Right ventricle myocardium inferior (tissue), 1 donor: ENCODE data around the gene MAP1LC3A. TPM values are rescaled to one million over a fixed set of nuclear protein-coding genes. Genes with fewer than 3 reads are reported as not detected.
A peak's percentile ranks its signal among the peaks of the same experiment; 100 is the strongest.

Experiments used
- ATAC-seq: fragments of 200-7000 bp; cut with Tn5 transposase; one replicate; pipeline ENCODE4 v1.9.1; 2020; ENCODE audit warnings: mild to moderate bottlenecking, moderate library complexity
- DNase-seq: peaks from one replicate; pipeline ENCODE4 v3.0.0; 2021; ENCODE audit errors: missing footprints
- intact Hi-C: fragments of 100-400 bp; cut with DNase I; formaldehyde crosslinking; loops from one replicate; pipeline ENCODE4 v1.11.0; 2022
- total RNA-seq: library from RNA; stranded (reverse); fragmentation: NEBNext Ultra II Directional; extraction: Animal tissue kit (Norgen Biotek cat#: 25700); gene quantifications from one replicate; pipeline ENCODE4 v1.2.1, GENCODE V29; 2021
- donor health status: DM: no; HTN: yes; CAD: no; lungs with severe emphysema.

MAP1LC3A gene
- total RNA-seq, 1 donor from 2014 or later, result 112 TPM

DNA sequence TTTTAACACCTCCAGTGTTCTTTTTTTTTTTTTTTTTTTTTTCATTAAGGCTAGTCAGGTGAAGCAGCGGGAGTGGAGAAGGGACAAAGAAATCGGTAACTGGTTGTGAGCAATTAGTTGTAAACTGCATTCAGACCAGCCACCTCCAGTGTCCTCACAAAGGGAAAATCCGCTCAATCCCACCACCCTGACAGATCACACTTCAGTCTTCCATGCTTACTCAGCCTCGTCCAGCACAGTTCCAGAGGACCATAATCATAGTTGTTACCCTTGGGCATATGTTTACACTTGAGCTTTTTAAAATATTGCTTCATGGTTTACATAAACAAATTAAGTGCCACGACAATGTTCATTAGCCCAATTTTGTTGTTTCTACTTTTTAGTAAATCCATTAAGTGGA, 32.1 kb upstream of the MAP1LC3A start:
- DNase-seq, result no peak
- no peak for ATAC-seq
- intact Hi-C loops, result no loop called here

DNA sequence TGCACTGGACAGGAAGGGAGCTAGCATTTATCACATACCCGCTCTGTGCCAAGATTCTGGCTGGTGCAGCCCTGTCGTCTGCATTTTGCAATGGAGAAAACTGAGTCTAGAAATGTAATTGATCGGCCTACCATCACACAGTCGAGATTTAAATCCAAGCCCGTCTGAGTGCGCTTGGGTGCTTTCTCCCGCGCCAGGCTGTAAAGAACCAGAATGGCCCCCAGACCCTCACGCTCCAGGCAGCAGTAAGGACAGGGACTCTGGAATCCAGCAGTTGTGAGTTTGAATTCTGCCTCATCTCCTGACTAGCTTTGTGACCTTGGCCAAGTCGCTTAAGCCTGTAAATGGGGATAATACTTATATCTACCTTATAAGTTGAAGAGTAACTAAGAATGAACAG, 31.5 kb upstream of the MAP1LC3A start:
- ATAC-seq (no peak), DNase-seq (no peak)
- intact Hi-C loops, result no loop called here

DNA sequence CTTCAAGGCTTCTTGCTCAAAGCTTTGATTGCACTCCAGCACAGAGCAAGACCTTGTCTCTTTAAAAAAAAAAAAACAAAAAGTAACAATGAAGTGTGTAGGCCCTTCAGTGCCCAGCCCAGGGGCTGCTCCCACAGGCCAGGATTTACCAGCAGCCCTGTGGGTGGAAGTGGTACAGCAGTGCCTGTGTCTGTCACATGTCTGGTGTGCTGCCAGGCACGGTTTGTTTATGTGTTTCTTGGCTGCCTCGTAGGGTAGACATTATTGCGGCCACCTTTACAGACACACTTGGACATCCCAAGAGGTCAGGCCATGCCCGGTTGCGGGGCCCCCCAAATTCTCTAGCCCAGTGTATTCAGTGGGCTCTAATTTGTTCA, 29.6 kb upstream of the MAP1LC3A start:
- ATAC-seq (peak; percentile 63), DNase-seq (peak; percentile 83)
- intact Hi-C loops, result no loop called here

DNA sequence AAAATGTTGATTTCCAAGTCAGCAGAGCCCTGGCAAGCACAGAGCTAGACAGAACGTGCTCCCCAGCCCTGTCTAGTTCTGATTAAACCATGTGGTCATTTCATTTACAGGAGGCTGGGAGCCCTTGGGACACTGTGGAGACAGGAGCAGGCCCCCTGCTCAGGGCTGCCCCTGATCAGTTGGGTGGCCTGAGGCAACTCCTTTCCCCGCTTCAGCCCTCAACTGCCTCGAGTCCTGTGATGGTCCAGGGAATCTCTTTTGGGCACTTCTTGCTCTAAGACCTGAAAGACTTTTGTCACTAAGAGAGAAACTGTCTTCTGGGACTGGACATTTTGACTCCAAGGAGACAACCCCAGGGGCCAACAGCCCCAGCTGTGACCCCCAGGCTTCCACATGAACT, 28.8 kb upstream of the MAP1LC3A start:
- DNase-seq, result no peak
- intact Hi-C loops, result no loop called here

DNA sequence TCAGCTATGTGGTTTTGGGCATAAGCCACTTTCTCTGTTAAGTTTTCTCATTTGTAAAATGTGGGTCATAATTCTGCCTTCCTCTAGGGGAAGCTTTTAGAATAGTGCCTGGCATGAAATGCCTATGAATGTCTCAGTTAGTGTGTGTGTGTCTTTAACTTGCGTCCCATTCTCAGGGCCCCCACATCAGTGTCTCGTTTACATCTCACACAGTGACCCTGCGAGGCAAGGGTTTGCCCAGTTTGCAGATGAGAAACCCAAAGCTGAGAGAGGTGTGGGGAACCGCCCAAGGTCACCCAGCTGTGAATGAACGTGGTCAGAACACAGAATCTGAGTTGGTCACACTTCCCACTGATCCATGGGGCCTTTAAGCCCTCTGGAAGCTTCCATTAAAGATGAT, 28.2 kb upstream of the MAP1LC3A start:
- ATAC-seq (no peak), DNase-seq (no peak)
- intact Hi-C loops, result no loop called here

More for the DNA sequence above, 28.8 kb upstream of the MAP1LC3A start:
- ATAC-seq, result no peak

DNA sequence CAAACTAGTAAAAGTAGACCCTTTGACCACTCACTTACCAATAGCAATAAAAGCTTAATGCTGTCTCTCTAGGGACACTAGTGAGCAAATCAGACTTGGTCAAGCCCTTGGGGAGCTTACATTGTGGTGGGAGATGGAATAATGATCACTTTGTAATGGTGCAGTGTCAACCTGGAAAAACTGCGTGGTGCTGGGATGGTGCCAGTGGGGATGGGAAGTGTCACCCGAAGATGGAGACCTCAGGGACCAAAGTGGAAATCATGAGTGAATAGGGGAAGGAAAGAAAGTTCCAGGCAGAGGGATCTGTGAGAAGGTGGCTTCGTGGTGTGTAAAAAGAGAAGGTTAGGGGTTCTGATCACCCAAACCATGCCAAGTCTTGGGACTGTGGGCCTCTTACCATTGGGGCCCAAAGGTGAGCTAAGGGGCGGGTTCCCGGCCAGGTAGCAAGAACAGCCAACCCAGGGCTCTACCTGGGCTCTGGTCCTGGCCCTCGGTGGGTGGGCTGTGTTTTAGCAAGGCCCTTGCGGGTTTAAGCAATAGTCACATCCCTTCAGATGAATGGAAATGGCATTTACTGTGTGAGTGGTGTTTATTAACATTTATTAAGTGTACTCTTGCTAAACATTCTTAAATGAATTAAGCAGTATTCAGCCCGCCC, 26.8 kb upstream of the MAP1LC3A start:
- DNase-seq (no peak), ATAC-seq (no peak)
- intact Hi-C loops, result no loop called here

DNA sequence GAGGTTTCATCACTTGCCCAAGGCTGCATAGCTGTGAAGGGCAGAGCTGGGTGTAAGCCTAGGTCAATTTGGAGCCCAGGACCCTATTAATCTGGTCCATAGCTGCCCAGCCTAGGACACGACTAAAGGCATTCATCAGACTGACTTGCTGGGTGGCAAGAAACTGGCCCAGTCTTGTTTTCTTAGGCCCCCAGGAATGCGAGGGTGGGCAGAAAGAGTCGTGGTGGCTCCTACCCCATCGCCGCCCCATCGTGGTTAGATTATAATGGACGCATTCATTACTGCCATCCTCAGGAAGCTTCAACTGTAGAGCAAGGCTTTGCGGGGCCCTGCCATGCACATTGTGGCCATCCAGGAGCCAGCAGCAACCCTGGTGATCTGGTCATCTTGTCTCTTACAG, 26.2 kb upstream of the MAP1LC3A start:
- intact Hi-C loops, result no loop called here
- ATAC-seq (no peak), DNase-seq (no peak)

DNA sequence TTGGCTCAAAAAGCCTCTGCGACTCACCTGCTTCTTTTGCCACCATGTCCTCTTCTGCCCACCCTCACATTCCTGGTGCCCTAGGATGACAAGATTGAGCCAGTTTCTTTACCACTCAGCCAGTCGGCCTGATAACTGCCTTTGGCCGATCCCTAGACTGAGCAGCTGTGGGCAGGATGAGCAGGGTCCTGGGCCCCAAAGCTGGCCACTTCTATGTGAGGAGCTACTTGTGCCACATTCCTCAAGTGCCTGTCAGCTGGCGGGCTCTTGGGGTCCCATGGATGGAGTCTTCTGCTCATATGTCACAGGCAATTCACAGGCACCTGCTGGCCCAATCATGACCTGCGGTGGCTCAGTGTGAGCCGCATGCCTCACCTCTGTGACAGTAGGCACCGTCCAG, 25.8 kb upstream of the MAP1LC3A start:
- ATAC-seq, result no peak
- intact Hi-C loops, result no loop called here

DNA sequence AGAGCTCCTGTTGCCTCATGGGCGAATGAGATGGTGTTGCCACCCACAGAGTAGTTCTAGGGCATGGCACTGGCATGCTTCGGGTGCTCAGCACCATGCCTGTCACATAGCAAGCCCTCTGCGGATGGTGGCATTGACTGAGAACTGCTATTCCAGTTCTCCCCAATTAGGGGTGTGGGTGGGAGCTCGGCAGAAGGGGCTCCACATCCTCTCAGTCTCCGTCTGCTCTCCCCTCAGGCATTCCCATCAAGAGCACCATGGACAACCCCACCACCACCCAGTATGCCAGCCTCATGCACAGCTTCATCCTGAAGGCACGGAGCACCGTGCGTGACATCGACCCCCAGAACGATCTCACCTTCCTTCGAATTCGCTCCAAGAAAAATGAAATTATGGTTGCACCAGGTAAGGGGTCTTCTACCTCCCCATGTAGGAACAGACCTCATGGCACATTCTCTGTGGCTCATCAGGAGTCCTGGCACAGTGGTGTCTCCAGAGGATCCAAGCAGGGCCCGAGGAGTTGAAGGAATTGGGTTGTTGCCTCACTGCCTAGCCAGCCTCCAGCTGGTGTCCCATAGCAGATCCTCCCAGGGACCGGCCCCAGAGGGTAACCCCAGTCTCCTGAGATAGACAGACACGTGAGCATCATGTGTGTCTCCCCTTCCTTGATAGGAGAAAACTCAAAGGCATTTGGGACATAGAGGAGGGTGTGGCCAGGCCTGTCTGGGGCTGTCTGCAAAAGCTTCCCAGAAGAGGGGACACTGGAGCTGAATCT, 23.9 kb upstream of the MAP1LC3A start:
- ATAC-seq (no peak), DNase-seq (no peak)
- intact Hi-C loops, result loop anchor here (5.0 kb wide), 1 partner anchor 173 kb away; no protein-coding TSS in a partner anchor

More for the DNA sequence above, 25.8 kb upstream of the MAP1LC3A start:
- no peak for DNase-seq

DNA sequence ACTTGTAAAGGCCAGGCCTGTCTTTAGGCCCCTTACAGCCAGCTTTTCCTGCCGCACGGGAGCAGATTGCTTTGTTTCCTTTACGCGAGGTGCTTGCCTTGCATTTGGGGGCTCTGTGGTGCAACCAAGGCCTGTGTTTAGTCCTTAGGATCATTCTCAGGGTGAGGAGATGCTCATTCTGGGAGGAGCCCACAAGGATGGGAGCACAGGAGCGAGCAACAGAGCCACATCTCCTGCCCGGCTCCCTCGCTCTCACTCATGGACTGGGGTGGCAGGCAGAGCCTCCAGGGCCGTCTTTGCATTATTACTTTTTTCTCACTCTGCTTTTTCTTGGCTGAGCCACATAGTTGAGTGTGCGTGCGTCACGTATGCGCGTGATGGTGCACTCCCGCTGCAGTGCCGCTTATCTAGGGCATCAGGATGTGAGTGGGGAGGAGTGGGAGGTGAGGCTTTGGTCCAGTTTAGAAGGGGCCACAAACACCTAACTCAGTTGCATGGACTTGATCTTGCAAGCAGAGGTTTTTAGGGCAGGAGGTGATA, 23.1 kb upstream of the MAP1LC3A start:
- ATAC-seq (no peak), DNase-seq (no peak)
- intact Hi-C loops, result loop anchor here (5.0 kb wide), 1 partner anchor 172 kb away; no protein-coding TSS in a partner anchor

DNA sequence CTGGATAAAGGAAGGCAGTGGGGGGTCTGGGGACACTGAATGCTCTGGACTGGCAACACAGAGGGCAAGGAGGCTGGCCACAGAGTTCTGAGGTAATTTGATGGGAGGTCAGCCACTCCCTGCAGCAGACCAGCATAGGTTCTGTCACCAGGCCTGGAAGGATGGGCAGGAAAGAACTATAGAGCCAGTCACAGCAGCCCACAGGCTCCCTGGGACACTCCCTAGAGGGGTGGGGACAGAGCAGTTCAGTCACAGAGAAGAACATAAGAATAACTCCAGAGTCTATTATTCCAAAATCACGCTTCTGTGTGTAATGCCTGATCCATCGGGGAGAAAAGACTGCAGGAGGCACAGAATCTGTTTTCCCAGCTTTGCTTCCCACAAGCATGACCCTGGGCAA, 22.7 kb upstream of the MAP1LC3A start:
- no peak for DNase-seq
- intact Hi-C loops, result loop anchor here (5.0 kb wide), 1 partner anchor 171 kb away; no protein-coding TSS in a partner anchor

DNA sequence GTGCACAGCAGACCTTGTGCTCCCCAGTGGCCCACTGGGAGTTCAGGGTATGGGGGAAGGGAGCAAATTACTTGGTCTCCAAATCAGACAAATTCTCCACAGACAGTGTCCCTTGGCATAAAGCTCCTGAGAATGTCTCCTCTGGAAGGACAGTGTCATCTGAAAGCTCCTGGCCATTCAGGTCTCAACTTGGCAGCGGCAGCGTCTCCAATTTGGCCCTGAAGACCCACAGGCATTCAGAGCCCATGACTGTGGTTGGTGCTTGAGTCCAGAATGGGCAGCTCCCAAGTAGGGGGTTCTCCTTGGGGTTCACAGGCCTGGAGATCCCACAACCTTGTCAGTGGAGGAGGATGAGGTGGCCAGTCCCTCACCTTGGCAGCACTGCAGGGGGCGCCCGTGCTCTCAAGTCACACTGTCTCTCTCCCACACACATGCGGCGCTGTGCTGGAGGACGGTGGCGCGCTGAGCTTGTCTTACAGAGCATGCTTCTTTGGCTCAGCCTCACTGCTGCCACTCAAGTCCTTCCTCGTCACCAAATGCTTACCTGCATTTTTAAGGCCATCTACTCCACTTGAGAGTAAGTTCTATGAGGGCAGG, 21.6 kb upstream of the MAP1LC3A start:
- intact Hi-C loops, result loop anchor here (5.0 kb wide), 1 partner anchor 170 kb away; no protein-coding TSS in a partner anchor
- ATAC-seq, result peak; percentile 68
- DNase-seq, result no peak

More for the DNA sequence above, 22.7 kb upstream of the MAP1LC3A start:
- ATAC-seq, result no peak

DNA sequence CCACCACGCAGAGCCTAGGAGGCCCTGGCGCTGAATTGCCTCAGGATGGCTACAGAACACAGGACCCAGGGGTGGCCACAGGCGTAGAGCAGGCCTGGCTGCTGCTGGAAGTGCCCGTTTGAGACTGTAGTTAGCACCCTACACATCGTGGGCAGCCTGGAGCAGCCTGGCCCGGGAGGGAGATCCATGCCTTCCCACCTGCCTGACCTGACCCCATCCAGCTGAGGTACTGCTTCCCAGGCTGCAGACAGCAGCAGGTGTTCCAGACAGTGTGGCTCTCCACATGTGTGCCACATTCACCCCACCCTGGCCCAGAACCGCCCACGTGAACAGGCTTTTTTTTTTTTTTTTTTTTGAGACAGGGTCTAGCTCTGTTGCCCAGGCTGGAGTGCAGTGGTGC, 20.9 kb upstream of the MAP1LC3A start:
- intact Hi-C loops, result loop anchor here (5.0 kb wide), 1 partner anchor 170 kb away; no protein-coding TSS in a partner anchor
- DNase-seq (no peak), ATAC-seq (no peak)

DNA sequence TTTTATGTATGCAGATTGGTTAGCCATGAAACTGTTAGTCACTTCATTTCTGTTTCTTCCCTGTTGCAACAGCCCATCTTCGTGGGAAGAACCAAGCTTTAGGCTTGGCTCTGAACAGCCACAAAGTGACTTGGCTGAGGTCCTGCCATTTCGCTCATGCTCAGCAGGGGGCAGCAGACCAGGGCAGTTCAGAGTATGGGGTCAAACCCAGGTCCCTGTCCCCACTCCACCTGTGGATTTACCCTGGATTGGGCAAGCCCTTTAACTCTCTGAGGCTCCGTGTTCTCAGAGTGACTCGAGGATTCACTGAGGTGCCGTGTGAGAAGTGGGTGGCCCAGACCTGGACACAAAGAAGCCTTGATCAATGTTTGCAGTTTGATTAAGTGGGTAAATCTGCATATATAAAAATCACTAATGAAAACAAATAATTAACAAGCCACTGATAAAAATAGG, 19.8 kb upstream of the MAP1LC3A start:
- ATAC-seq, result peak; percentile 58
- no peak for DNase-seq
- intact Hi-C loops, result loop anchor here (5.0 kb wide), 1 partner anchor 169 kb away; no protein-coding TSS in a partner anchor

DNA sequence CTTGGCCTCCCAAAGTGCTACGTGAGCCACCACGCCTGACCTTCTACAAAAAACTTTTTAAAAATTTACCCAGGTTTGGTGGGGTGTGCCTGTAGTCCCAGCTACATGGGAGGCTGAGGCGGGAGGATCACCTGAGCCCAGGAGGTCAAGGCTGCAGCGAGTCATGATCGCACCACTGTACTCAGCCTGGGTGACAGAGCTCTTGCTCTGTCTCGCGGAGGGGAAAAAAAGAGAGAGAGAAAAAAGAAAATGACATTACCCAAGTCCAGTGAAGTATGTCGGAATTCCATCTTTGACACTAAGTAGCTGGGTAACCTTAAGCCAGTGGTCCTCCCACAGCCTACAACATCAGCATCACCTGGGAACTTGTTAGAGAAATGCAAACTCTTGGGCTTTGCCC, 18.8 kb upstream of the MAP1LC3A start:
- intact Hi-C loops, result loop anchor here (5.0 kb wide), 1 partner anchor 168 kb away; no protein-coding TSS in a partner anchor
- no peak for DNase-seq
- no peak for ATAC-seq

DNA sequence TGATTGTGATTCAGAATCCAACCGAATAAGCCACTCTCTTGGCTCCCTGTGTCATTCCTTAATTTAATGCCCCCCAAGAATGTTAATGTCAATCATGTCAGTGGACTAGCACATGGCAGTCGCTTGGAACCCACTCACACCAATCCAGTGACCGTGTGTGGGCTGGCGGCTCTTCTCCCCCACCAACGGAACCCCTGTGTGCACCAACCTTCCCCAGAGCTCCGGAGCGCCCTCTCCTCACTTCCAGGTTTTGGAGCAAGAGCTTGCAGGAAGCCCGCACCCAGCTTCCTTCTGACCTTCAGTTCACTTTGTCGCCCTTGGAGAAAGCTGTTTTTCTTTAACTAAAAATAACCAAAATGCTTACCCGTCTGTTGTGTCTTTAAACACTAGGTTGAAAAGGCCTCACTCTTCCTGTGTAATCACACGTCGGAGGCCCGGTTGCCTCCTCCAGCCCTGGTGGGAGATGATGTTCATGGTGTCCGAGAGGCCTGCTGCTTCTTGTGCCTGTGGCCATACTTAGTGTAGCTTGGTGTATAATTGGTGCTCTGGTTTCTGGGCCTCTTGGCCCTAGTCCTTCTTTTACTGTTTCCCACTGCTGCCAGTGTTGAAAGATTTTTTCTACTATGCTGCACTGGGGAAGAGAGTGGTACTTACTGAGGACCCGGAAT, 17.8 kb upstream of the MAP1LC3A start:
- ATAC-seq (no peak), DNase-seq (no peak)
- intact Hi-C loops, result no loop called here

DNA sequence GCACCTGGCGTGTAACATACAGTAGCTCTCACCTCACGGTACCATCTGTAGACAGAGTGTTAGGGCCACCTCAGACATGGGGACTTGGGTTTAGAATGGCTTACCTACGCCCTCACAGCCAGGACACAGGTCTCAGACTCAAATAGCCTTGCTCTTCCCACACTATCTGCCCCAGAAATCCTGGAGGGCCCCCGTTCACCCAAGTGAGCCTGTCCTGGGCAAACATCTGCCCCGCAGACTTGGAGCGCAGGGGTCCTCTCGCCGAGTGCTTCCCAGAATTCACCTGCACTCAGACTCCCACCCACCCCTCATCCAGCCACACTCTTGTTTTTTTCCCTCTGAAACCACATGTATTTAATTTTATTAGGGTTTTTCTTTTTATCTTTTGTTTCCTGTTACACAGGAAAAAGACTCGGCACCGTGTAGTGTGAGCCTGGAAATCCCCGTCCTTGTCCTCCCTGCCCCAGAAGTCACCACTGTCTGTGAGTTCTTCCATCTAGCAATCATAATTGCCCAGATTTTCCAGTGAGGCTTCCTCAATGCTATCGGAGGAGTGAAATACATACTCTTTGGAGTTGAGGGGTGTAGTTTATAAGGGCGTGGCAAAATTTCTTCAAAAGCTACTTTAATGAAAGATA, 17.1 kb upstream of the MAP1LC3A start:
- ATAC-seq (no peak), DNase-seq (no peak)
- intact Hi-C loops, result no loop called here

DNA sequence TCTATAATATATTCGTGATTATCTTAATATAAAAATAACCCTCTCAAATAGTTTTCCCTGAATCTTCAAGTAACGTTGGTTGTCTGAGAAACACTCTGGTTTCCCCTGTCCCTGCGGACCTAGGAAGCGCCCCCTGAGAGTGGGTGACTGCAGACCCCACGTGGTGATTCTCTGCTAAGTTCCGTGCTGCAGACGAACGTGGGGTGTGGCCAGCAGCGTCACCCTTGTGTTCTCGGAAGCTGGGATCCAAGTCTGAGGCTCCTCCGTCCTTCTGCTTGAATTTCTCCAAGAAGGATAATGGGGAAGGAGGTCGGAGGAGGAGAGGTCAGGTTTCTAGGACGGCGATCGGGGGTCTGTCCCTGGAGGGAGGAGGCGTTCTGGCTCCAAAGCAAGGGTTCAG, 16.6 kb upstream of the MAP1LC3A start:
- intact Hi-C loops, result no loop called here
- DNase-seq (no peak), ATAC-seq (no peak)
